Measurements from ENCODE around the gene SPHK2. TPM values are rescaled to one million over a fixed set of nuclear protein-coding genes. Genes with fewer than 3 reads are reported as not detected.

SPHK2 gene
- total RNA-seq, 4 donors from 2014 or later = 3.9 to 9.9 (median 5.6) TPM

DNA sequence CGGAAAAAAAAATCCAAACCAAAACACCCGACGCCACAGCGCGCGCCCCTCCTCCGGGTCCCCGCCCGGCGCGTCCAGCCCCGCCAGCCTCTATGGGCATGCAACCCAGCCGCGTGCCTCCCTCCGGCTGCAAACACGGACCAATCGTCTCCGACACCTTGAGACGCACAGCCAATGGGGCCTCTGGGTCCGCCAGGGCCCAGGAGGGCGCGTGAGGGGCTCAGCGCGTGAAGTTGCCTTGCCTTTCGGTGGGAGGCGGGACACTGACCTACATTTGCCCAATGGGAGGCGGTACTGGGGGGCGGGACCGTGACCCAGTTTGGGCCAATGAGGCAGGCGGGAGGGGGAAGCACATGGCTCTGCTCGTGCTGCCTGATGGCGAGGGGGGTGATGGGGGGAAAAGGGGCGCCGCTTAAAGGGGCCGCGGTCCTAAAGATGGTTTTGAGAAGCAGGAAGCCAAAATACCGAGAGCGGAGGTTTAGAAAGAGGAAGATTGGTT is 18.2 kb downstream of the SPHK2 start:
- DNase-seq (ENCODE audit: low spot score in 2 of 2) = peak; percentile 100
- TF ChIP-seq POLR2A (IDR thresholded peaks at IDR 0.05) (no peak), POLR2AphosphoS5 (IDR thresholded peaks at IDR 0.05) (peak in 2 of 3 donors; percentile 56 to 83), EP300 (IDR thresholded peaks at IDR 0.05) (no peak)
- H3K4me3 ChIP-seq = peak overlapping the region; percentile 82
- peaks cover 54% of the 10 kb centered on the region for H3K4me1 ChIP-seq
- no peaks in the 10 kb centered on the region for H3K9me3 ChIP-seq
- H3K27me3 ChIP-seq = no peaks in the 10 kb centered on the region
- under 1% methylated on average over 12 of the region's 38 CpGs for WGBS
- H3K36me3 ChIP-seq = peaks cover 6% of the 10 kb centered on the region
- peak overlapping the region; percentile 94 for H3K27ac ChIP-seq

DNA sequence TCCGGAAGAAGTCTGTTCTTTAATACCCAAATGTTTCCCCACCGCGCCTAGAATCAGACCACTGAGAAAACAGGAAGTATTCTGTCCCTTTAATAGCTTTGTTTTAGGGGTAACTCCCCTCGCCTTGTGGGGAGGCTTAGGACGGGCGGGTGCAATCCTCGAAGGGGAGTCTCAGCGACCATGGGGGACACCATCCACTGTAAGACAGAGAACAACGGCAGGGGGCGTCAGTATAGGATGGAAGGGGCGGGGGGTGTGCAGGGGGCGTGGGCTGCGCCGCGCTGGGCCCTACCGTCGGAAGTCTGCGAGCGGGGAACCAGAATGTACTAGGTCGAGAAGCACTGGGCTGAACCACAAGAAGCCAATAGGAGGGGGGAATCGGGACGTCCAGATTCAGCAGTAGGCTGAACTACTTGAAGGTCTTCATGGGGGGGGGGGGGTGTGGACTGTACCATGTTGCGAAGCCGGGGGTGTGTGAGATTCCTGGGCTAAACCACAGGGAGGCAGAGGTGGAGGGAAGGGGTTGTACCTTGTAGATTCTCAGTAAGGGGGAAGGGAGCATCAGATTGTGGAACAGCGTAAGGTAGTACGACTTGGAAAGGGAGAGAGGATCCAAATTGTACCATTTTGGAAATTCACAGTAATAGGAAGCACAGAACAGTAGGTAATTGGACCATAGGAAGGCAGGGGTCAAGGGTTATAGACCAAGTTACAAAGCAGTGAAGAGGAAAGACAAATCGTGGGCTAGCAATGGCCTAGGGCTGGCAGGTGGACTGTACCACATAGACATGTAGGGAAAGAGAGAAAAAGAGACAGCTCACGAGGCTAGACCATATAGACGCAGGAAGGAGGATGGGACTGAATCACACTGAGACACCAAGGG is 18.9 kb downstream of the SPHK2 start:
- Histone ChIP-seq H3K4me1 (peaks cover 47% of the 10 kb centered on the region), H3K9me3 (no peaks in the 10 kb centered on the region), H3K27ac (peak overlapping the region; percentile 94), H3K4me3 (peak overlapping the region; percentile 82), H3K36me3 (peaks cover under 1% of the 10 kb centered on the region), H3K27me3 (no peaks in the 10 kb centered on the region)
- TF ChIP-seq POLR2A (IDR thresholded peaks at IDR 0.05) (peak in 1 of 2 donors; percentile 31), EP300 (IDR thresholded peaks at IDR 0.05) (no peak), POLR2AphosphoS5 (IDR thresholded peaks at IDR 0.05) (no peak)
- TF ChIP-seq, protein P1, sequence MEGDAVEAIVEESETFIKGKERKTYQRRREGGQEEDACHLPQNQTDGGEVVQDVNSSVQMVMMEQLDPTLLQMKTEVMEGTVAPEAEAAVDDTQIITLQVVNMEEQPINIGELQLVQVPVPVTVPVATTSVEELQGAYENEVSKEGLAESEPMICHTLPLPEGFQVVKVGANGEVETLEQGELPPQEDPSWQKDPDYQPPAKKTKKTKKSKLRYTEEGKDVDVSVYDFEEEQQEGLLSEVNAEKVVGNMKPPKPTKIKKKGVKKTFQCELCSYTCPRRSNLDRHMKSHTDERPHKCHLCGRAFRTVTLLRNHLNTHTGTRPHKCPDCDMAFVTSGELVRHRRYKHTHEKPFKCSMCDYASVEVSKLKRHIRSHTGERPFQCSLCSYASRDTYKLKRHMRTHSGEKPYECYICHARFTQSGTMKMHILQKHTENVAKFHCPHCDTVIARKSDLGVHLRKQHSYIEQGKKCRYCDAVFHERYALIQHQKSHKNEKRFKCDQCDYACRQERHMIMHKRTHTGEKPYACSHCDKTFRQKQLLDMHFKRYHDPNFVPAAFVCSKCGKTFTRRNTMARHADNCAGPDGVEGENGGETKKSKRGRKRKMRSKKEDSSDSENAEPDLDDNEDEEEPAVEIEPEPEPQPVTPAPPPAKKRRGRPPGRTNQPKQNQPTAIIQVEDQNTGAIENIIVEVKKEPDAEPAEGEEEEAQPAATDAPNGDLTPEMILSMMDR (IDR thresholded peaks at IDR 0.05) = peak in 1 of 2 donors; percentile 8
- DNase-seq (ENCODE audit: low spot score in 2 of 2) = peak; percentile 92 to 93
- WGBS = 5% methylated on average over 29 of the region's 29 CpGs

DNA sequence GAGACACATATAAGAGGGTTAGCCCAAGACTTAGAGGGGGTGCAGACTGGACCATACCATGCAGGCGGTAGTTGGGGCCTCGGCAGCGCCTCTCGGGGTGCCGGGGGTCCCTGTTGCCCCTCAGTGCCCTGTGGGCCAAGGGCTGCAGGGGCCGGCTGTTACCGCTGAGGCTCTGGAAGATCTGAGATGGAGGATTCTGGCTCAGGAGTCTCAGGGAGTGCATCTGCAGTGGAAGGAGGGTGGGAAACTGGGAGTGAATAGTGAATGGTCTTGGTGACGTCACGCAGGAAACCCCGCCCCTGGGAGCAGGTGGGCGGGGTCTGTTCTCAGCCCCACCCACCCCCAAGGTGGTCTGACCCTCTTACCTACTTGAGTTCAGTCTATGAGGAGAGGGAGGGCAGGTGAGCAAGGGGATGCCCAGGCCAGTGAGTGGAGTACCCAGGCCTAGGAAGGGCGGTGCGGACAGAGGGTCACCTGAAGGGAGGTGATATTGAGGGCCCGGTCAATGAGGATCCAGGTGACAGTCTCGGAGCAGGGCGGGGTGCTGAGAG is 19.6 kb downstream of the SPHK2 start:
- WGBS = 72% methylated on average over 16 of the region's 16 CpGs
- H3K4me1 ChIP-seq = peaks cover 40% of the 10 kb centered on the region
- no peaks in the 10 kb centered on the region for H3K27me3 ChIP-seq
- H3K9me3 ChIP-seq = no peaks in the 10 kb centered on the region
- peak overlapping the region; percentile 94 for H3K27ac ChIP-seq
- TF ChIP-seq, protein P1 (IDR thresholded peaks at IDR 0.05) = no peak
- peak in 1 of 2 donors; percentile 67 for DNase-seq (ENCODE audit: low spot score in 2 of 2)
- H3K36me3 ChIP-seq = no peaks in the 10 kb centered on the region
- peak overlapping the region; percentile 82 for H3K4me3 ChIP-seq

DNA sequence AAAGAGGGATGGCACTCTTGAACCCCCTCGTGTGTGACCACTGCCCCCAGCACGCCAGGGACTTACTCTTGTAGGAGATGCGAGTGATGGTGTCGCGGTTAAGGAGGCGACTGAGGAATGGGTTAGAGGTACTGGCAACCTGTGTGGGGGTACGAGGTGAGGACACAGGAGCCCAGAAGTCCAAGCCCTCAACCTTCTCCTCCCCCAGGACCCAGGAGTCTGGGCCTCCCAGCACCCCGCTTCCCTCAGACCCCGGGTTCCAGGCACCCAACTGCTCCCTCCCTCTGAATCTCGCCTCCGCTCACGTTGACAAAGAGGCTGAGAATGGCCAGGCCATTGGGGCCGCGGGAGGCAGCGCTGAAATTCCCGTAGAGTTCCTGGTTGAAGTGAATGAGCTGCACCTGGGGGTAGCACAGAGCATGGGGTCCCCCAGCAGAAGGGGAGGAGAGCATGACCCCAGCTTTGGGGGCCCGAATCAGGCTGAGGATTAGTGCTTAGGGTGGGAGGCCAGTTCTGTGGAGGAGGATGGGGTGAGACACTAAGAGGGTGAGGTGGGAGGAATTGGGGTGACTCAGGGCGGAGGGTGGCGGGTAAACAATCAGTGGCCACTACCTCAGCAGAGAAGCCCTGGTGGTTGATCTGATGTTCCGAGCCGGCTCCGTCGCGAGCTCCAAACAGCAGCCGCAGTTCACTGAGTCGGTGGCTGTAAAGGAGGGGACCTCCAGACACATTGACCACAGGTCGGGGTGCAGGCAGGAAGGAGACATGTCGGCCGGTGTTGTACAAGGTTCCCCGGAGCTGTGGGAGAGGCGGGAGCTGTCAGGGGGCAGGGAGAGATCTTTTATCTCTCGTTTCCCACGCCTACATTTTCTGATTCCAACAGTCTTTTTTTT is 20.4 kb downstream of the SPHK2 start:
- Histone ChIP-seq H3K4me3 (peak overlapping the region; percentile 7), H3K9me3 (no peaks in the 10 kb centered on the region), H3K27me3 (no peaks in the 10 kb centered on the region), H3K27ac (no peak overlapping the region), H3K4me1 (peaks cover 36% of the 10 kb centered on the region), H3K36me3 (no peaks in the 10 kb centered on the region)
- WGBS = 68% methylated on average over 33 of the region's 33 CpGs
- TF ChIP-seq POLR2AphosphoS5 (IDR thresholded peaks at IDR 0.05) (no peak), EP300 (IDR thresholded peaks at IDR 0.05) (no peak), POLR2A (IDR thresholded peaks at IDR 0.05) (no peak)
- TF ChIP-seq, protein P1 (IDR thresholded peaks at IDR 0.05) = no peak
- peak in 1 of 2 donors; percentile 71 for DNase-seq (ENCODE audit: low spot score in 2 of 2)

DNA sequence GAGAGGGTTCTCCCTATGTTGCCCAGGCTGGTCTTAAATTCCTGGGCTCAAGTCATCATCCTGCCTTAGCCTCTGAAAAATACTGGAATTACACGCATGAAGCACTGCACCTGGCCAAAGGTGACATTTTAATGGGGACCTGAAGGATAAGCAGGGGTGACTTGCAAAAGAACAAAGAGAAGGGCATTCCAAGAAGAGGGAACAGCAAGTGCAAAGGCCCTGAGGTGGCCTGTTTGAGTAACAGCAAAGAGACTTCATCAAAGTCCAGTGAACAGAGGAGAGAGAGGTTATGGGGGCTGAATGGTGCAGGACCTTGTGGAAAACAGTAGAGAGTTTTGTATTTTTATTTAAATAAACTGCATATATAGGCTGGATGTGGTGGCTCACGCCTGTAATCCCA is 22.5 kb downstream of the SPHK2 start:
- Histone ChIP-seq H3K27me3 (no peaks in the 10 kb centered on the region), H3K9me3 (no peaks in the 10 kb centered on the region), H3K27ac (no peak overlapping the region), H3K36me3 (no peaks in the 10 kb centered on the region), H3K4me1 (peaks cover 39% of the 10 kb centered on the region), H3K4me3 (no peak overlapping the region)
- TF ChIP-seq POLR2A (IDR thresholded peaks at IDR 0.05) = no peak
- TF ChIP-seq, protein P1 (IDR thresholded peaks at IDR 0.05) = no peak
- no peak for TF ChIP-seq EP300 (IDR thresholded peaks at IDR 0.05)
- TF ChIP-seq POLR2AphosphoS5 (IDR thresholded peaks at IDR 0.05) = no peak
- no peak for DNase-seq (ENCODE audit: low spot score in 2 of 2)
- 98% methylated on average over 2 of the region's 2 CpGs for WGBS

Data from suprapubic skin (tissue), 4 donors.